Activated T-helper 9 cell treated with anti-CD3 and anti-CD28 coated beads, Interleukin-2, amount 50 U/mL, for 16 hours (primary cell): ENCODE measurements around the gene UBE2C.
"Not testable (repeated sequence)": the region's sequence is repeated elsewhere in the genome, so short reads cannot be mapped to it uniquely, and the experiment has no call there.

ENCODE experiments used
- DNase-seq: peaks from one replicate; pipeline ENCODE4 v3.0.0-alpha.2; 2020; ENCODE audit warnings: low read depth

UBE2C gene

DNA sequence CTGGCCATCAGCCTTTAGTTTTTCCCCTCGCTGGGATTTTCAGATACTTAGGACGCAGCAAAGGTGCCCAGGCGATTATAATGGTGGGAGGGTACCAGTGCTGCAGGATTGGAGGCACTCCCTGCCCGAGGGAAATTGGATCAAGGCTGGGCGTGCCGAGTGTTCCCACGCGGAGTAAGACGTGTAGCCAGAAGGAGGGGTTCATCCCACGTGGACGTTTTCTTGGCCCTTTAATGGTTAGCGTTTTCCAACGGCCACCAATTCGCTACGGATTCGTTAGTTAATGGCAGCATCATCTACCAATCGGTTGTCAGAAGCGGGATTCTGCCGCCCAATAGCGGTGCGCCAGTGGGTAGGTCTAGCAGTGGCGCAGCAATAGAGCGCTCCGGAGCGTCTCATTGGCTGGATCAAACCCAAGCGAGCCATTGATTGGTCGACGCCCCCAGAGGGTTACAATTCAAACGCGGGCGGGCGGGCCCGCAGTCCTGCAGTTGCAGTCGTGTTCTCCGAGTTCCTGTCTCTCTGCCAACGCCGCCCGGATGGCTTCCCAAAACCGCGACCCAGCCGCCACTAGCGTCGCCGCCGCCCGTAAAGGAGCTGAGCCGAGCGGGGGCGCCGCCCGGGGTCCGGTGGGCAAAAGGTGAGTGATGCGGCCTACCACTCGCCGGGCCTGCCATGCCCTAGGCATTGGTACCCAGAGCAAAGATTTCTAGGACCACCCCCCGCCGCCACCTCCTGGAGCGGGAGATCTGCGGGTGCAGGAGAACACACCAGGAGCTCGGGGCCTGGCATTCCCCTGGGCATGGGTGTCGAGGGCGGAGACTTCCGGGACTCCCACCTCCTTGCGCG lies at the start of gene UBE2C:
UBE2C (plus strand) TSS at position 488 of the 849 bp plus-strand sequence; CDS start at position 540, 52 bp downstream.
- peak; percentile 87 for DNase-seq

DNA sequence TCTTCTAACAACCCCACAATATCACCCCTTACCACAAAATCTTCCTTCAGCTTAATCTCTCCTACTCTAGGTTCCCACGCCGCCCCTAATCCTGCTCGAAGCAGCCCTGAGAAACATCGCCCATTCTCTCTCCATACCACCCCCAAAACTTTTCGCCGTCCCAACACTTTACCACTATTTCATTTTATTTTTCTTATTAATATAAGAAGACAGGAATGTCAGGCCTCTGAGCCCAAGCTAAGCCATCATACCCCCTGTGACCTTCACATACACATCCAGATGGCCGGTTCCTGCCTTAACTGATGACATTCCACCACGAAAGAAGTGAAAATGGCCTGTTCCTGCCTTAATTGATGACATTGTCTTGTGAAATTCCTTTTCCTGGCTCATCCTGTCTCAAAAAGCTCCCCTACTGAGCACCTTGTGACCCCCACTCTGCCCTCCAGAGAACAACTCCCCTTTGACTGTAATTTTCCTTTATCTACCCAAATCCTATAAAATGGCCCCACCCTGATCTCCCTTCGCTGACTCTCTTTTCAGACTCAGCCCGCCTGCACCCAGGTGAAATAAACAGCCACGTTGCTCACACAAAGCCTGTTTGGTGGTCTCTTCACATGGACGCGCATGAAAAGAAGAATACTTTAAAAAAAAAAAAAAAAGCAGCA lies 47.7 kb upstream of the UBE2C start:
- not testable (repeated sequence) for DNase-seq

DNA sequence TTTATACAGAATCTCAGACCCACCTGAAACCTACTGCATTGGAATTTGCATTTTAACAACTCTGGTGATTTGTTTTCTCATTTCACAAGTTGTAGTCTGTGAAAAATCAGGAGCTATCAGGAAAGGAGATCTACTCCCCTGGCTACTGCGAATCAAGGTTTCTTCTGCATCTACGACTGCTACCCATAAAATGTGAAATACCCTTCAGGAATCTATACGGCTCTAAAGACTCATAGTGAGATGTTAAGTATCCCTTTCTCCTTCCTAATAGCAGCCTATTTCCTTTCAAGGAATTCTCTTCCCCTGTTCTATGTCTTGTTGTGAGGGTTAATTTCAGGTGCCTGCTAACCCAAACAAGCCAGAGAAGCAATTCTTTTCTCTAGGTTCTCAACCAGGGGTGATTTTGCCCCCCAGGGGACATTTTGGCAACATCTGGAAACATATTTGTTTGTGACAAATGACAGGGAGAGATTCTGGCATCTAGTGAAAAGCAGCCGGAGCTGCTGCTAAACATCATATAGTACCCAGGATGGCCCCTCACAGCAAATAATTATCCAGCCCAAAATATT lies 47.1 kb upstream of the UBE2C start:
- no peak for DNase-seq

DNA sequence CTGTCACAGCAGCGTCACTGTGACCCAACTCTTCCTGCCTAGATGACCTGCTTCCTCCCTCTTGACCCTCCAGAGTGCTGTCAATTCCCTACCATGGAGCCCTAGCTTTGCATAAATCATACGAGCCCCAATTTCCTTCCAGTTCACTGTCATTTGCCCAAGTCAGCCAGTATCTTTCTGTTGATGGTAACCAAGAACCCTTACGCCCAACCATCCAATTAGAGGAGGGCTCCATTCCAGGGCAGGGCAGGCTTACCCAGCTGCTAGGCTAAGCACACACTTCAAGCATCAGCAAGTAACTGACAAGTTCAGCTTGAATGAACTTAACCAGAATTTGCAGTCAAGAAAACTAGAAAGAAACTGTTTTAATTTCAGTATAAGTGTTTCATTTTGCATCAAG lies 46.5 kb upstream of the UBE2C start:
- no peak for DNase-seq

DNA sequence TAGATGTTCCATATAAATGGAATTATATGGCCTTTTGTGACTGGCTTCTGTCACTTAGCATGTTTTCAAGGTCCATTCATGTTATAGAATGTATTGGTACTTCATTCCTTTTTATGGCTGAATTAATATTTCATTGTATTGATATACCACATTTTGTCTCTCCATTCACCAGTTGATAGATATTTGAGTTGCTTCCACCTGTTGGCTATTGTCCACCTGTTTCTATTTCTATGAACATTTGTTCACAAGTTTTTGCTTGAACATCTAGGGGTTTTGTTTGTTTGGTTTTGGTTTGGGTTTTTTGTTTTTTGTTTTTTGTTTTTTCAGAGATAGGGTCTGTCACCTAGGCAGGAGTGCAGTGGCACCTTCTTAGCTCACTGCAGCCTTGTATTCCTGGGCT lies 44.0 kb upstream of the UBE2C start:
- DNase-seq = no peak

DNA sequence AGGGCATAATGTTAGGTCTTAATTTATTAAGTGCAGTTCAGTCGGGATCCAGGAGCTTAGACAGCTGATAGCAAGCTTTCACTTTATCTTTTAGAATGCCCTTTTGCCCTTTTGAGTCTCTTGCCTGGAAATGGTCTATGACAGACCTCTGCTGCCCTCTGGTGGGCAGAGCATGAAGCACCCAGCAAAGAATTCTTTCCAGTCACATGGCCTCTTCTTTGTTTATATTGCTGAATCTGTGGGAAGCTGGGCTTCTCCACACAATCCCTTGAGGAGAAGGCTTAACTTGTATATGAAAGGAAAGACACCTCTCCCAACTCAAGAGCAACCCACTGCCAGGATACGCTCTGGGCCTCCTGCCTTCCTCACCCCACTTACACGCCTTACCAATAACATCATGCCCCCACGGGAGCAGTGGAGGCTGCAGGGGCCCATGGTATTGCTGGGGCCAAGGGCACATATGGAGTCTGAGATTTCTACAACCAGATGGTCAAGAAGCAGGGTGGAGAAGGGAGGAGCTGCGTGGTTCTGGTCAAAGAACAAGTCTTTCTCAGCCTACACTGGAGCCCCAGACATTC lies 41.2 kb upstream of the UBE2C start:
- DNase-seq = peak; percentile 67

DNA sequence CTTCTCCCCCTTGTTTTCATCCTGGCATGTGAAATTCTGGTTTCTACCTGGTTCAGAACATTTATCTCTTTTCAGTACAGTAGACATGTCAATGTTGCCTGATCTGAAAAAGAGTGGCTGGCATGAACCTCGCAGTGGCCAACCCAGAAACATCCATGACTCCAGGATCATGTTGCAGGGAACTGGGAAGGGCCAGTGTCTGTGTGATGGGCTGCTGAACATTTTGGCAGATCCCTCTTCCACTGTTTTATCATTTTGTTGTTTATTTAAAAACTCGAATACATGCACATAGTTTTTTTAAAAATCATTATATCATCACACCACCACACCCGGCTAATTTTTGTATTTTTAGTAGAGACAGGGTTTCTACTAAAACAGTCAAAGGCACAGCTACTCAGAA lies 39.8 kb upstream of the UBE2C start:
- no peak for DNase-seq

DNA sequence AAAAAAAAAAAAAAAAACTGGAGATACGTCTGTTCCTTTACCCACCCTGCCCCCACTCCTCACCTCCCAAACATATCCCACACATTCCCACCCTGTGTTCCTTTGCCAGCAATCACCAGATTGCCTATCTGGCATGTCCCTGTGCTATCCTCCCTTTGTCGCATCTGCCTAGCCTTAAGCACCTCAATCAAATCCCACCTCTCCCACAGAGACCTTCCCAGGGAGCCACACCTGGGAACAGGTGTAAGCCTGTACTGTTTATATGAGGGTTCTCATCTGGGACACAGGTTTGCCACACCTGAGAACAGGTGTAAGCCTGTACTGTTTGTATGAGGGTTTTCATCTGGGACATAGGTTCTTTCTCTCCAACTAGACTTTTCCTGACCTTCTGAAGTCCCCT lies 37.5 kb upstream of the UBE2C start:
- no peak for DNase-seq

DNA sequence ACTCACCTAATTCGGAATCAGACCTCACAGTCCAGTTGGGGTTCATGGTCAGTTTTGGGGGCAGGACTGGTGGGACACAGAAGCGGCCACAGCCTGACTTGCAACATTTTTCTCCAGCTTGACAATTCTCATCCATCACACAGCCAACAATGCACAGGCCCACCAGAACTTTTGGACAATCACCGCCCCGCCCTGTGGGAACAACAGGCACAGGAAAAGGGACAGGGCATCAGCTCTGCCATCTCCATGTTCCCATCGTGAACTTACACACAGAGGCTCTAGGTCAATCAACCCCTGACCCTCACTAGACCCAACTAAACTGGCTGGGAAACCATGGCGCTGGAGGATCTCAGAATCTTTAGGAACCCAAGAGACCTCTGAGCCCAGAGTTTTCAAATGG lies 37.0 kb upstream of the UBE2C start:
- DNase-seq = no peak

DNA sequence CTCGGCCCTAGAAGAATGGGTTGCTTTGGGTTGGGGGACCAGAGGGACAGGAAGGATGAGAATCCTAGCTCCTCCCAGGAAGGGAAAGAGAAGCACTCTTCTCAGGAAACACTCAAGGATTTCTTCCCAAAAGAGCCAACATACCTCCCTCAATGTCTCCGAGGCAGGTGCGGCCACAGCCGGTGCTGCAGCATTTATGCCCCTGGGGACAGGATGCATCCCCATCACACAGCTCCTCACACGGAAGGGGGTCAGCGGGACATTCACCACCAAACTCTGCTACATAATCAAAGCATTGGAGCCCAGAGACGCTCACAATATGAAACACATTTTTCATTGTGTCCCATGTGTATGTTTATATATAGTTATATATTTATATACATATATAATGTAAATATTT lies 35.5 kb upstream of the UBE2C start:
- no peak for DNase-seq

DNA sequence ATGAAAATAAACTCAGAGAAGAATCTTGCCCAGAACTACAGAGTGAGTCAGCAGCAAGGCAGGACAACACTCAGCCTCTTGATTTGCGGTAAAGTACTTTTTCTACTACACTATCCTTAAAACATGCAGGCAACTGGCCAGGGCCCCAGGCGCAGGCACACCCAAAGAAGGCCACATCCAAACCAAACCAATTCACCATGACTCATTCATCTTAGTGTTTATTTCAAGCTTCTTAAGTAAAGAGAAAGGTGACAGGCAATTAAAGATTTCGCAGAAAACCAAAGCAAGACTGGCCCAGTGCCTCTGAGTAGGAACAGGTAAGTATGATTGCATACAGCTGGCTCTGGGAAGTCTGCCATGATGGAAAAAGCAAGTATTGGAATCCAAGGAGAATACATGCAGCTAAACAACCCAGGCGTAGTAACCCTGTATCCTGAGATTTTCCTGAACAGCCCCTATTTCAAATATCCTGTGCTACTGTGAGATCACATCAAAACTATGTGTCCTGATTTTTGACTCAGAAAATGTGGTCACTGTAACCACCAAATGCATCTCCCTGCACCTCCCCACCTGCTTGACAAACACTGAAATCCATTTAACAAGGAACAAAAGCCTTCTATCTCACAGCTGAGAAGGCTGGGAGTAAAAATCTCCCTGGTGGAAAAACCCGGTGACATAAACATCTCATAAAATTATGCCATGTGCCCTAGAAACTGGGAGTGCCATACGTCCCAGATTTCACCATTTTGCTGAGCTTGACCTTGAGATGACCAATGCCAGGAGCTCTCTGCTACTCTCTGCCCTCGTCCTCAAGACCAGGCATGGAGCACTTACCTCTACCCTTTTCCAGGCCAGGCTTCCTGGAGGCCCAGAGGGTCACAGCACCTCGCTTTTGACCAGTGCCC lies 33.2 kb upstream of the UBE2C start:
- DNase-seq = no peak

DNA sequence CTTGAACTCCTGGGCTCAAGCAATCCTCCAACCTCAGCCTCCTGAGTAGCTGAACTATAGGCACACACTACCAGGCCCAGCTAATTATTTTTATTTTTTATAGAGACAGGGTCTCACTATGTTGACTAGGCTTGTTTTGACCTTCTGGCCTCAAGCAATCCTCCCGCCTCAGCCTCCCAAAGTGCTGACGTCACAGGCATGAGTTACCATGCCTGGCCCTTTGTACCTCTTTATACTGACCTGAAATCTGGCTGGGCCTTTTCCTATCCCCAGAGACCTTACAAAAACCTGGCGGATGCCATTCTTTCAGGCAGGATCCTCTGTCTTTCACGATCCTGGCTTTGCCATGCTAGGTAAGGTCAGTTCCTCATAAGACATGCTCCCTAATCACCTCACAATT lies 32.3 kb upstream of the UBE2C start:
- DNase-seq = no peak

DNA sequence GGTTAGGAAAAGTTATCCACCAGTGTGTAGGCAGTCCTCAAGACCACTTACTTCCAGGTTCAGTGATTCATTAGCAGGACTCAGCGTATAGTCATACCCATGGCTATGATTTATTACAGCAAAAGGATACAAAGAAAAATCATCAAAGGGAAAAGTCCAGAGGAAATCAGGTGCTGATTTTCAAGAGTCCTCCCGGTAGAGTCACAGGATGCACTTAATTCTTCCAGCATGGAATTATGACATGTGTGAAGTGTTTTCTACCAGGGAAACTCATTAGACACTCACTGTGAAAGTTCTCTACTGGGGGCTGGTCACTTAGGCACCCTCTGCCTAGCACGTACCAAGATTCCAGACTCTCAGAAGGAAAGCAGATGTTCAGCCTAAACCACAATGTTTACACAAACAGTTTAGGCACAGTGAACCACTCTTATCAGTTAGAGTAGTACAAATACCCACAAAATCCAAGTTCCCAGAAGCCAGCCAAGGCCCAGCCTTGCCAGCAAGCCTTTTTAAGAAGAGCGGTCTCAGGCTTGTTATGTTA lies 31.0 kb upstream of the UBE2C start:
- DNase-seq = no peak

DNA sequence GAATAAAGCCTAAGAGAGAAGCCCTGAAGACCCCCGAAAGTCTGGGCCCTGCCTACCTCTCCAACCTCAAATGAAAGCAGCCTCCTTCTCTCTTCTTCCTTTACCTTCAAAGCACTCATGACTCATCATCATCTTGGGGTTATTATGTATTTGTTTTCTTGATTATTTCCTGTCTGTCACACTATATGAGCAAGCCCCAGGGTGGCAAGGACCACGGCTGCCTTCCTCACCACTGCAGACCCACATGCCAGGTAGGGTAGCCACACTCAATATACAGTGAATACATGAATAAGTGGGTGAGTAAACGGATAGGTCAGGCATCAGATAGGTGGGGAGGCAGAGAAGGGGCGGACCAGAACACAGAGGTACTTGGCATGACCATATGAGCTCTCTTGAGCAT lies 29.6 kb upstream of the UBE2C start:
- DNase-seq = no peak

DNA sequence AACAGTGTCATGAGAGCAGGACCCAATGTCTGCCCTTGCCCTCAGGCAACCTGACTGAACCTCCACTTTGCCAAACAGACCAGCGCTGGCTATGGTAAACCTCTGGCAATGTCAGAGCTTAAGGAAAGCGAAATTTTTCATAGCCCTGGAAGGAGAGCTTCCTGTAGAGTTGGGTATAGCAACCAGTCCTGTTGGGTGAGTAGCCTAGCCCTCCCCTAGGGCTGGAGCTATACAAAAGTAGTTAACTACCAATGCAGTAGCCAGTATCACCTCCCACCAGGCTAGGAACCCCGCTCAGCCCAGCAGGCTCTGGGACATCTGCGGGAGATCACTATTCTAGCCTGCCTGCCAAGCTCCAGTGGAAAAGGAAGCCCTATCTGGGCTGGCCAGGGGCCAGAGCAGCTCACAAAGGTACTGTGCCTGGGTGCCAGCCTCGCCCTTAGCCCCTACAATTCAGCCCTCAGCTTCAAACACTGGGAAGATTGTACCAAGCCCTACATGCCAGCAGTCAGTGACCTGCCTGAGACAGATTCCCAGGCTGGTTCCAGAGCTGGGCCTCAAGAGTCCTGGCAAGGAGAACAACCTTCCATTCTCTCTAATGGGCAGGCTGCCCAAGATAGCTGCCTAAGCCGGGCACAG lies 28.7 kb upstream of the UBE2C start:
- DNase-seq = no peak

DNA sequence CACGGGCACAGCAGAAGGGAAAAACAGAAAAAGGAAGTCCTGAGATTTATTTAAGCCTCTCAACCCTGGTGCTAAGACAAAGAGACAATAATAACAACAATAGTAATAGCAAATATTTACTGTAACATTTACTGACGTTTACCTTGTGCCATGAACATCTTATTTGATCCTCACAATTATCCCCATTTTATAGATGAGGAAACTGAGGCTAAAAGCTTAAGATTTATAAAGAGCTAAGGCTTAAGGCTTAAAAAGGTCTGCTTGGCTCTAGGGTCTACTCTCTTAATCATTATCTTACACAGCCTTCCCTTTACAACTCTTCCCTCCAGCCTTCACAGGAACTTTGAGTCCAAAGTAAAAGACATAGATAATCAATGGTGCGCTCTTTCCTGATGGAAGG lies 24.1 kb upstream of the UBE2C start:
- DNase-seq = no peak

DNA sequence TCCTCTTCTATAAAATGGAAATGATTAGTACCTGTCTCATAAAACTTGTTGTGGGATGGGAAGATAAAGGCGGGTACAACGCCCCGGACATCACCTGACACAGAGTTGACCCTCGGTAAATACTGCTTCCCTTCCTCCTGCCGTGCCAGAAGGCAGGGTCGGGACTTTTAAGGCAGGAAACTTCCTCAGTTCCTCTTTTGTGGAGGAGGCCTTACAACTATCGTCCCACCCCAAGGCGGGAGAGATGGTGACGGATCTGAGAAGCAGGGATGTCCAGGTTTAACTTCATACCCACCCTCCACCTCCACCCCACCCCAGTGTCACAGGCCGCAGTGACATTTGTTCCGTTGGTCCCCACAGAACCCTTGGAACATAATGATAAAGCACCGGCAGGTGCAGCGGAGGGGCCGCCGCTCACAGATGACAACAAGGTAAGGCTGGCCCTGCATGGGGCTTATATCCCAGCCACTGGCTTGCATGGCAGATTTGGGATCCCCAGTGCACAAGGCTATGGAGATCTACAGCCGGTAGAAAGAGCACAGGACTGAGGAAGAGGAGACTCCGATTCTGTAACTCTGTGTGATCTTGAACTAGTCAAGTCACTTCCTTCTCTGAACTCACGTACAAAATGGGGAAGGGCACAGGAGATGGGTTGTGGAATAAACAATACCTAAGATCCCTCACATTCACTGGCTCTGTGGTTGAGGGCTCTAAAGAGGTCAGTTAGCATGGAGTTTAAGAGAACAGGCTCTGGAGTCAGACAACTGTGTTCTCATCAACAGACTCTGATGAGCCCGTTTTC lies 19.9 kb upstream of the UBE2C start:
- DNase-seq = no peak

DNA sequence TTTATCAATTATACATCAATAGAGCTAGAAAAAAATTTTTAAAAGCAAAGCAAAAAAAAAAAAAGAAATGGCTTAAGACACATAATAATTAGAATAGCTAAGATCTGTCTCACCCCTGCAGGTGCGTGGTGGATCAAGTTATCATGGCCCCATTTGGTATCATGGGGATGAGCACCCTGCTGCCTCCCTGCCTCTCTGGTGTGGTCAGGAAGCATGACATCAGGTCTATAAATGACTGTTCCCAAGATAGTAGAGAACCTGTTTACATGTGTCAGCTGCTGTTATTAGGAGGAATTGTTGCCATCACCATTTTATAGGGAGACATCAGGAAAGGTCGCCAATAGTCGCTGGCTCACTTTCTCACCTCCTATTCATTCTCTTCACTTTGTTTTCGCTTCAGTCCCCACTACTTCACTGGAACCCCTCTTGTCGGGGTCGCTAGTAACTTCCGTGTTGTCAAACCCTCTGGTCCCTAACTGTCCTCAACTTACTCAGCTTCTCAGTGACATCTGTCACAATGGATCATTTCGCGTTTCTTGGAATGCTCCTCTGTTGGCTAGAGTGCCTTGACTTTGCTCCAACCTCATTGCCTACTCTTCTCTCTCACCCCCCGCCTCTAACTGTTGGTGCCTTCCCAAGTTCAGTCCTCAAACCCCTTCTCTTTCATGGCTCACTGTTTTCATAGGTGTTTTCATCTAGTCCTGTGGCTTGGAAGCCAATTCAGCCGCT lies 15.9 kb upstream of the UBE2C start:
- no peak for DNase-seq

DNA sequence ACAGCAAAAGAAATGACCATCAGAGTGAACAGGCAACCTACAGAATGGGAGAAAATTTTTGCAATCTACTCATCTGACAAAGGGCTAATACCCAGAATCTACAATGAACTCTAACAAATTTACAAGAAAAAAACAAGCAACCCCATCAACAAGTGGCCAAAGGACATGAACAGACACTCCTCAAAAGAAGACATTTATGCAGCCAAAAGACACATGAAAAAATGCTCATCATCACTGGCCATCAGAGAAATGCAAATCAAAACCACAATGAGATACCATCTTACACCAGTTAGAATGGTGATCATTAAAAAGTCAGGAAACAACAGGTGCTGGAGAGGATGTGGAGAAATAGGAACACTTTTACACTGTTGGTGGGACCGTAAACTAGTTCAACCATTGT lies 14.9 kb upstream of the UBE2C start:
- DNase-seq = not testable (repeated sequence)

DNA sequence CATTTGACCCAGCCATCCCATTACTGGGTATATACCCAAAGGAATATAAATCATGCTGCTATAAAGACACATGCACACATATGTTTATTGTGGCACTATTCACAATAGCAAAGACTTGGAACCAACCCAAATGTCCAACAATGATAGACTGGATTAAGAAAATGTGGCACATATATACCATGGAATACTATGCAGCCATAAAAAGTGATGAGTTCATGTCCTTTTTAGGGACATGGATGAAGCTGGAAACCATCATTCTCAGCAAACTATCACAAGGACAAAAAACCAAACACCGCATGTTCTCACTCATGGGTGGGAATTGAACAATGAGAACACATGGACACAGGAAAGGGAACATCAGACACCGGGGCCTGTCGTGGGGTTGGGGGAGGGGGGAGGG lies 14.5 kb upstream of the UBE2C start:
- DNase-seq = not testable (repeated sequence)
